Dermis blood vessel endothelial cell (primary cell): Measurements from ENCODE around the gene PLCH1. TPM values are rescaled to one million over a fixed set of nuclear protein-coding genes. Genes with fewer than 3 reads are reported as not detected.

Experiments
- DNase-seq: peaks from one replicate; pipeline ENCODE4 v3.0.0; 2010
- total RNA-seq: library from RNA; depleted of rRNA; stranded (reverse); fragments of >200 nt; gene quantifications from 2 replicates; pipeline ENCODE4 v1.2.3, GENCODE V29; 2014

Gene PLCH1
- total RNA-seq, 1 donor from 2014 or later: not detected

- DNase-seq: no peak
These were observed 139.9 kb downstream of the PLCH1 start for GRCh38 chr3:155604967-155605366.

GRCh38 chr3:155604126-155604525, 140.7 kb downstream of the PLCH1 start:
- no peak for DNase-seq

GRCh38 chr3:155603302-155603701, 141.6 kb downstream of the PLCH1 start:
- no peak for DNase-seq

GRCh38 chr3:155602307-155602706, 142.6 kb downstream of the PLCH1 start:
- DNase-seq: no peak

DNA sequence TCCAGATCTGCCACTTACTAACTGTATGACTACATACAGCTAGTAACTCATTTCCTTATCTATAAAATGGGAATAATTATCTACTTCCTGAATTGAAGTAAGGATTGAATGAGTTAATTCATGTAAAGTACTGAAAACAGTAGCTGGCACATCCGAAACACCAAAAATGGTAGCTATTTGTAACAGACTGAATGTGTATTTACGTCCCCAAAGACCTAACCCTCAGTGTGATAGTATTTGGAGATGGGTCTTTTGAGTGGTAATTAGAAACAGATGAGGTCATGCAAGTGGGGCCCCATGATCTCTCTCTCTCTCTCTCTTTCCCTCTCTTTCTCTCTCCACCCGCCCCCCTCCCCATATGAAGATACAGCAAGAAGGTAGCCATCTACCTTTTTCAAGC, 146.2 kb downstream of the PLCH1 start:
- no peak for DNase-seq

DNA sequence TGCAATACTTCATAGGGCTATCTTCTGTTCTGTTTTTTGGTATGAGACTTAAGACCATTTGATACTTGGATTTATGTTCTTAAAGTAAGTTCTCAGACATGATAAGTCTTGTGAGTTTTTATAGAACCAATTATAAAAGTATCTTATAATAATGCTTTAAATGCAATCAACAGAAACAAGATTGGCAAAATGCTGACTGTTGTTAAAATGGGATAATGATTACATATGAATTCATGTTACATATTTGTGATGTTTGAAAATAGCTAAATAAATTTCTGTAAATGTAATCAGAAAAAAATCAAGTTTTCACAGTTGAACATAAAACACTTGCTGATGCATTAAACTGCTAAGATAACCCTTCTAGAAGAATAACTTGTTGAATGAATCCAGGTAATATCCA, 148.3 kb downstream of the PLCH1 start:
- no peak for DNase-seq

- DNase-seq: no peak
These were observed 149.5 kb downstream of the PLCH1 start for GRCh38 chr3:155595371-155595770.

GRCh38 chr3:155594526-155595187, 150.2 kb downstream of the PLCH1 start:
- DNase-seq: no peak

- DNase-seq: no peak
These were observed 157.3 kb downstream of the PLCH1 start for GRCh38 chr3:155587581-155587980.

- DNase-seq: no peak
These were observed 159.5 kb downstream of the PLCH1 start for GRCh38 chr3:155585384-155585783.

- no peak for DNase-seq
These were observed 163.3 kb downstream of the PLCH1 start for GRCh38 chr3:155581579-155581978.

GRCh38 chr3:155572085-155572484, 172.8 kb downstream of the PLCH1 start:
- DNase-seq: no peak

GRCh38 chr3:155568295-155568694, 176.6 kb downstream of the PLCH1 start:
- DNase-seq: no peak

GRCh38 chr3:155560594-155560993, 184.3 kb downstream of the PLCH1 start:
- DNase-seq: no peak

DNA sequence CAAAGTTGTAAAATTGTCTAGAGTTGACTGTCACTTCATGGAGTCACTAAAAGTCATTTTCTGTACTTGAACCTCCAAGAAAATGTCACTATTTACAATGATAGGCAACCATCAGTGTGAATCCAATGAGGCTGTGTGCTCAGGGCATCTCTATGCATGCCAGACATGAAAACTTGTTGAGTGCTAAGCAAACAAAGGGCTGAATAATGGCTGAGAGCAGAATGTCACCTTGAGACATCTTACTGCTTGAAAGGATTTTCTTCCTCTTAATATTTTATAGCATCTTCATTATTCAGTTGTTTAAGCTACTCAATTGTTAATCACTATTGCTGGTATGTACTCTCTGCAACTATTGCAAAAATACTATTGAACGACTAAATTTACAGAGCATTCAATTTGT, 184.7 kb downstream of the PLCH1 start:
- DNase-seq: no peak

DNA sequence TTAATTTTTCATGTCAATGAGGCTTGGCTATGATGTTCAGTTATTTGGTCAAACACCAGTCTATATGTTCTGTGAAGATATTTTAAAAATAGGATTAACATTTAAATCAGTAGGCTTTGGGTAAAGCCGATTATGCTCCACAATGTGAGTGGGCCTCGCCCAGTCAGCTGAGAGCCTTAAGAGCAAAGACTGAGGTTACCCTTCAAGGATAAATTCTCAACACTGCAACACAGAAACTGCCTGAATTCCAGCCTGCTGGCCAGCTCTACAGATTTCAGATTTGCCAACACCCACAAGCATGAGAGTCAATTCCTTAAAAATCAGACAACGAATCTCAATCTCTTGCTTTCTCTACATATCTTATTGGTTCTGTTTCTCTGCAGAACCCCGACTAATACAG, 188.3 kb downstream of the PLCH1 start:
- no peak for DNase-seq

DNA sequence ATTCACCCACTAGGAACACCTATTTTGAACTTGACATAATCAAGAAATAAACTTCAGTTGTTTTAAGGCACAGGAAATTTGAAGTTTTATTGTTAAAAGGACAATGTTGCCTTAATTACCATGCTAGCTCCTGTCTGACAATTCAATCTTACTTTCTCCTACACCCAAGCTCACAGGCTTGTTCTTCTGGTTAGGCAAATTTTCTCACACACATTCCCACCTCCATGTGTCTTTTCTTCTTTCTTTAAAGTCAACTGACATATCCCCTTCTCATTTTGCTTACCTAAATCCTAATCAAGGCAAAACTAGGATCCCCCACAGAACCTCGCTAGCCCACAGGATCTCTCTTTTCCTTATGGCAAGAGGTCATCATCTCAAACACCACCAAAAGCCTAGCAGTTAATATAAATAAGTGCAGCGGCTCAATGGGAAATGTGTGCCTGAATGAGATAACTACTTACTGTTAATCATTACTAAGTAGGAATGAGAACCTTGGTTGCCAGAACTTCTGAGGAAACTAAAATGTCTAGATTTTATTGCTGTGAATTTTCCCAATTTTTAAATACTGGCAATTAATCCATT, 189.3 kb downstream of the PLCH1 start:
- DNase-seq: no peak

GRCh38 chr3:155554777-155555451, 190.0 kb downstream of the PLCH1 start:
- DNase-seq: no peak

- DNase-seq: no peak
These were observed 191.1 kb downstream of the PLCH1 start for GRCh38 chr3:155553780-155554179.

DNA sequence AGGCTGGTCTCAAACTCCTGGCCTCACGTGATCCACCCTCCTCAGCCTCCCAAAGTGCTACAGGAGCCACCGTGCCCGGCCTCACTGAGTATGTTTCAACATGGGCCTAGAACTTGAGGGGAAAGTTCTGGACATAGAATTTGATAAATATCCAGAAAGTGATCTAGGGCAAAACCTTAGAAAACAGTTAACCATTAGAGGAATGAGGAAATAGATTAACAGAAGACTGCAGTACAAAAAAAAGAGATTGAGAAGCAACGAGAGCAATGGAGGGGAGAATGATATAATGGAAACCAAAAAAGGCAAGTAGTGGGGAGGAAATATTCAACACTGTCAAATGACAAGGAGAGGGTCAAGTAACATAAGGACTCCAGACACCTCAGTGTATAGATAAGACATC, 191.5 kb downstream of the PLCH1 start:
- DNase-seq: no peak

- DNase-seq: no peak
These were observed 194.5 kb downstream of the PLCH1 start for GRCh38 chr3:155550391-155550790.

- DNase-seq: no peak
These were observed 195.8 kb downstream of the PLCH1 start for GRCh38 chr3:155549087-155549486.

DNA sequence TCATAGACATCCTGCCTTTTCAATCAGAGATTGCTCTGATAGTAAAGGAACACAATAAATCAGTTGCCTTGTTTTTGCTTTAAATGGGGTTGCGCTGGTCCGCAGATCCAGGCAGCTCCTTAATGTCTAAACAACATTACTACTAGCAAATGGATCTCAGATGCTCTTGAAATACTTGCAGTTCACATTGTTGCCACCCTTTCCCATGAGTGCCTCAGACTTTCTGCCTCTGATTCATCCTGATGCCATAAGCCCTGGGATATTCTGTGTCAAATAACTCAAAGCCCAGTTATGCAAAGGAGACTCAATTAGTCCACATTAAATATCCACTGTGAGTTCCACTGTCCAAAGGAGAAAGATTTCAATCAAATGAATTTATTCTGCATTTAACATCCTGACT, 196.7 kb downstream of the PLCH1 start:
- no peak for DNase-seq

DNA sequence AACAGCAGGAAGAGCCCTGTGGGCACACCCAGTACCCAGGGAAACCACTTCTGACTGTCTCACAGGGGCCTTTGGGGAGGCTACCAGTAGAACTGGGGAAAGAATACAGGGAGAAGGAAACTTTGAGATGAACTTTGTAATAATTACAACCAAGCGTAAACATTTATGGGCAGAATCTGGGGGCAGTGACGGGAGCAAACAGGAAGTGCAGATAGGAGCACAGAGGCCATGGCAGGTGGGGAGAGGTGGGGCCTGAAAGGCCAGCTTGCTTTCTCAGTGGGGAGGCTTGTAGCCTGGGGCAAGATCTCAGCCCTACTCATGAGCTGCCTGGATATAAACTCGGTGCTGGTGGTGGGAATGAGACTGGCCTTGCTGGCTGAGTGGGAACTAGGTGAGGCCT, 209.8 kb downstream of the PLCH1 start:
- no peak for DNase-seq
